Measurements from ENCODE around the gene MLXIP.
A peak's percentile ranks its signal among the peaks of the same experiment; 100 is the strongest.

DNA sequence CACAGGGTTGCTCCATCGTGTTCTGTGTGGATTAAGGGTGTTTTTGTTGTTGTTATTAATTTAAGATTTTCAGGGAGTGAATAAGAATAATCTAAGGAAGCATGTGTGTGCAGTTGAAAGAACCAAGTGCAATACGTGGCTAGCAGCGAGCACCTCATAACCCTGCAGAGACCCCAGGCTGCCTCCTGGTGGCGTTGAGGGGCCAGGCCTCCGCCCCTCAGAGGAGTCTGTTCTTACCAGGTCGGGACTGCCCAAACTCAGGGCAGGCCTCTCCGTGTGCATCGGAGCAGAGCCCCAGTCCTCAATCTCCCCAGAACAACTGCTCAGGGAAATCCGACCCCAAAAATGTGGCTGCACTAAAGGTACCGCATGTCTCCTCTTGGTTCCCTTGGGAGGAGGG, 58.7 kb downstream of the MLXIP start:
- no peak for TF ChIP-seq EZH2phosphoT487 (IDR thresholded peaks at IDR 0.05; ENCODE audit: borderline replicate concordance, low read length)
- TF ChIP-seq, protein P1, sequence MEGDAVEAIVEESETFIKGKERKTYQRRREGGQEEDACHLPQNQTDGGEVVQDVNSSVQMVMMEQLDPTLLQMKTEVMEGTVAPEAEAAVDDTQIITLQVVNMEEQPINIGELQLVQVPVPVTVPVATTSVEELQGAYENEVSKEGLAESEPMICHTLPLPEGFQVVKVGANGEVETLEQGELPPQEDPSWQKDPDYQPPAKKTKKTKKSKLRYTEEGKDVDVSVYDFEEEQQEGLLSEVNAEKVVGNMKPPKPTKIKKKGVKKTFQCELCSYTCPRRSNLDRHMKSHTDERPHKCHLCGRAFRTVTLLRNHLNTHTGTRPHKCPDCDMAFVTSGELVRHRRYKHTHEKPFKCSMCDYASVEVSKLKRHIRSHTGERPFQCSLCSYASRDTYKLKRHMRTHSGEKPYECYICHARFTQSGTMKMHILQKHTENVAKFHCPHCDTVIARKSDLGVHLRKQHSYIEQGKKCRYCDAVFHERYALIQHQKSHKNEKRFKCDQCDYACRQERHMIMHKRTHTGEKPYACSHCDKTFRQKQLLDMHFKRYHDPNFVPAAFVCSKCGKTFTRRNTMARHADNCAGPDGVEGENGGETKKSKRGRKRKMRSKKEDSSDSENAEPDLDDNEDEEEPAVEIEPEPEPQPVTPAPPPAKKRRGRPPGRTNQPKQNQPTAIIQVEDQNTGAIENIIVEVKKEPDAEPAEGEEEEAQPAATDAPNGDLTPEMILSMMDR (conservative IDR thresholded peaks at IDR 0.05; ENCODE audit: low read depth, low read length) = peak; percentile 33; the same call in 1 of the 2 replicates
- no peak for TF ChIP-seq EZH2 (IDR thresholded peaks at IDR 0.05; ENCODE audit: low read length, unreplicated experiment)

All from PC-3 (cell line).